ENCODE measurements around the gene SLC35D1. TPM values are rescaled to one million over a fixed set of nuclear protein-coding genes. Genes with fewer than 3 reads are reported as not detected.

Gene SLC35D1
- total and polyA plus RNA-seq, 4 donors: 12.3 to 15.0 (median 13.5) TPM

DNA sequence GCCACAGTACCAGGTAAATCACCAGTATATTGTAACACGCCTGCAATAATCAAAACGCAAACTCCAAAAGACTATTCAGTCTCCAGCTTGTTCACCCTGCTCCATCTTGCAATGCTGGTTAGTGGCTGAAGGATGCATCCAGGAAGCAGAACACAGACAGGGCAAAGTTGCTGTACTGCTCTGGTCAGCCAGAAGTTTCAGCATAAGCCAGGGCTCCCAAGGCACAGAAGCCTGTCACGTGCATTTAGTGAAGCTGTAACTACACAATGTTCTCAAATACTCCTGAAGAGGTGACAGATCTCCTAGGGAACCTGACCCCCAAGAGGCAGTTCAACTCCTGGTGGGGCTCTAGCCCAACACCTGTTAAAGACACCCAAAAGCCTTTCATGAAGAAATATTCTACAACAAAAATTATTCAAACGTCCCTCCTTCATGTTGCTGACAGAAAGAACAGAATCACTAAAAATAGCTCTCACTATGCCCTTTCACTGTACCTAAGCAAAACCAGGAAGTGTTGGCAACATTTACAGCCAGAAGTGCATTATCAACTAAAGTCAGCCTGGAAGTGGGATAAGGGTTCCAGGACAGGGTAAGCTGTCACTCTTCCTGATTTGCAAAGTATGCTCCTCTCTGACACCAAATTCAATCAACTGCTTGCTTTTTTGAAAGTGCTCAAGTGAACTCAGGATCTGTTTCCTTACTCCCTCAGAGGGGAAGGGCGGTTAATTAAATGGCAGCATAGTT lies 52.1 kb downstream of the SLC35D1 start:
- Histone ChIP-seq H3K36me3 (ENCODE audit: control insufficient read depth, insufficient read depth, low read length) (peaks cover 5% of the 10 kb centered on the region), H3K9me3 (ENCODE audit: control insufficient read depth, insufficient read depth, low read length) (no peaks in the 10 kb centered on the region), H3K4me1 (ENCODE audit: control insufficient read depth, insufficient read depth, low read length) (no peaks in the 10 kb centered on the region), H3K4me3 (ENCODE audit: low read depth, low read length) (no peak overlapping the region), H3K27ac (ENCODE audit: low read depth, low read length) (no peak overlapping the region), H3K27me3 (ENCODE audit: control insufficient read depth, insufficient read depth, low read length) (no peaks in the 10 kb centered on the region)
- 74% methylated on average over 4 of the region's 5 CpGs for WGBS (ENCODE audit: insufficient coverage)
- no peak for DNase-seq (ENCODE audit: low read depth in 4 of 6, low spot score in 6 of 6)

DNA sequence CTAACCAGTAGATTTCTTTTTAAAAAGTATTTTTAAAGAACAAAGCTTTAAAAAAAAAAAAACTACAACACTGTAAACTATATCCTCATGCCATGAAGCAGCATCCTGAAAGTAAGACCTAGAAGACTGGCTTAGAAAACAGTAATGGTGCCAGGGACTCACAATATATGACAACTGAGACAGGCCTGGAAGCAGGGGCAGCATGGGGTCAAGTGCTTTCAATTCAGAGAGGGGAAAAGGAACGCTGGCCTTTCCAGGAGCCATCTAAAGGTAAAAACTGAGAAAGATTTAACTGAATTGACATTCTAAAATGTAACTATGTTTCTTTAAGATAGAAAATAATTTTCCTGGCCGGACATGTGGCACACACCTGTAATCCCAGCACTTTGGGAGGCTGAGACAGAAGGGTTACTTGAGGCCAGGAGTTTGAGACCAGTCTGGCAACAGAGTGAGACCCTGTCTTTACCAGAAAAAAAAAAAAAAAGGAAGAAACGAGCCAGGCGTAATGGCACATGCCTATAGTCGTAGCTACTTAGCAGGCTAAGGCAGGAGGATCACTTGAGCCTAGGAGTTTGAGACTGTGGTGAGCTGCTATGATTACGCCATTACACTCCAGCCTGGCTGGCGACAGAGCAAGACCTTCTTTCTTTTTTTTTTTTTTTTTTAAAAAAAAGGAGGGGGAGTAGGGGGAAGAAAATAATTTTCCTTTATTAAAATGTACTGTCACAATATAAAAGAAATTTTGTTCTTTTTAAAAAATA lies 54.1 kb downstream of the SLC35D1 start:
- Histone ChIP-seq H3K9me3 (ENCODE audit: control insufficient read depth, insufficient read depth, low read length) (no peaks in the 10 kb centered on the region), H3K27me3 (ENCODE audit: control insufficient read depth, insufficient read depth, low read length) (no peaks in the 10 kb centered on the region), H3K4me3 (ENCODE audit: low read depth, low read length) (no peak overlapping the region), H3K27ac (ENCODE audit: low read depth, low read length) (no peak overlapping the region), H3K4me1 (ENCODE audit: control insufficient read depth, insufficient read depth, low read length) (no peaks in the 10 kb centered on the region), H3K36me3 (ENCODE audit: control insufficient read depth, insufficient read depth, low read length) (peaks cover 5% of the 10 kb centered on the region)
- WGBS (ENCODE audit: insufficient coverage): 100% methylated on average over 1 of the region's 7 CpGs
- no peak for DNase-seq (ENCODE audit: low read depth in 4 of 6, low spot score in 6 of 6)

DNA sequence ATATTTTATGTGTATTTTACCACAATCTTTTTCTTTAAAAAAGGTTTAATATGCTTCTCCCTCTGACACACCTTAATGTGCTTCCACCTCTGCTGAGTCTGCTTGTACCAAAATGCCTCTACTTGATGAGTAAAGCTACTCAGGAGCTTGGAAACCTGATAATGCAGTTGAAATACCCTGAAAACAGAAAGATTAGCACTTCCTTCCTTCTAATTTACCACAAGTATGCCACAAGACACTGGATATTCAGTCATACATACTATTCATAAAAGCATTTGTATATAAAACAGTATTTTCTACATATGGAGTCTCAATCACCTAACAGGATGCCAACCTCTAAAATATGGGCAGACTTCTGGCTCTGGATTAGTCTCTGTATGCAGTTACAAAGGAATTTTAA lies 55.0 kb downstream of the SLC35D1 start:
- Histone ChIP-seq H3K4me1 (ENCODE audit: control insufficient read depth, insufficient read depth, low read length) (no peaks in the 10 kb centered on the region), H3K9me3 (ENCODE audit: control insufficient read depth, insufficient read depth, low read length) (no peaks in the 10 kb centered on the region), H3K27me3 (ENCODE audit: control insufficient read depth, insufficient read depth, low read length) (no peaks in the 10 kb centered on the region), H3K27ac (ENCODE audit: low read depth, low read length) (no peak overlapping the region), H3K36me3 (ENCODE audit: control insufficient read depth, insufficient read depth, low read length) (peaks cover 5% of the 10 kb centered on the region), H3K4me3 (ENCODE audit: low read depth, low read length) (no peak overlapping the region)
- no peak for DNase-seq (ENCODE audit: low read depth in 4 of 6, low spot score in 6 of 6)

GRCh38 chr1:66996018-66996682 lies 57.8 kb downstream of the SLC35D1 start:
- DNase-seq (ENCODE audit: low read depth in 4 of 6, low spot score in 6 of 6): peak in 5 of 6 donors; percentile 30 to 91 (median 59)
- H3K27ac ChIP-seq (ENCODE audit: low read depth, low read length): no peak overlapping the region

DNA sequence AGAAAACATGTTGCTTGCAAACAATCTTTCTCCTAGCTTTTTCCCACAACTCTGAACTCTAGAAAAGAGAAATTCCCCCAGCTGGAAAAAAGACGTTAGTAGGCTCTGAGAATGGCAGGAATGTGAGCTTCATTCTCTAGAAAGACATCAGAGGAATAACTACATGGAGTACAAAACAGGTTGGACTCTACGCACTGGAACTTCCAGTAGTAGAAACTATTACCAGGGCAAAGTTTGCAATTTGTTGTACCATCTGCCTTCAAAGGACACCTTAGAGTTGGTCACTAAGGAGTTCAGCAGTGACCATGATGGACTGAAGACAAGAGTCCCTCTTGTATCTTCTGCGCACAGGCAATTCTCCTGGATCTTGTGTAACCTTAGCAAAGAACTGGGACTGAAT lies 60.9 kb downstream of the SLC35D1 start:
- no peaks in the 10 kb centered on the region for H3K9me3 ChIP-seq (ENCODE audit: control insufficient read depth, insufficient read depth, low read length)
- no peaks in the 10 kb centered on the region for H3K4me1 ChIP-seq (ENCODE audit: control insufficient read depth, insufficient read depth, low read length)
- peaks cover 6% of the 10 kb centered on the region for H3K36me3 ChIP-seq (ENCODE audit: control insufficient read depth, insufficient read depth, low read length)
- no peak for DNase-seq (ENCODE audit: low read depth in 4 of 6, low spot score in 6 of 6)
- H3K4me3 ChIP-seq (ENCODE audit: low read depth, low read length): no peak overlapping the region
- no peaks in the 10 kb centered on the region for H3K27me3 ChIP-seq (ENCODE audit: control insufficient read depth, insufficient read depth, low read length)
- no peak overlapping the region for H3K27ac ChIP-seq (ENCODE audit: low read depth, low read length)
- WGBS (ENCODE audit: insufficient coverage): 100% methylated on average over 1 of the region's 3 CpGs

More at GRCh38 chr1:66996018-66996682, 57.8 kb downstream of the SLC35D1 start:
- Histone ChIP-seq H3K36me3 (ENCODE audit: control insufficient read depth, insufficient read depth, low read length) (peaks cover 2% of the 10 kb centered on the region), H3K4me1 (ENCODE audit: control insufficient read depth, insufficient read depth, low read length) (no peaks in the 10 kb centered on the region), H3K27me3 (ENCODE audit: control insufficient read depth, insufficient read depth, low read length) (no peaks in the 10 kb centered on the region), H3K9me3 (ENCODE audit: control insufficient read depth, insufficient read depth, low read length) (no peaks in the 10 kb centered on the region), H3K4me3 (ENCODE audit: low read depth, low read length) (no peak overlapping the region)
- 74% methylated on average over 5 of the region's 7 CpGs for WGBS (ENCODE audit: insufficient coverage)

DNA sequence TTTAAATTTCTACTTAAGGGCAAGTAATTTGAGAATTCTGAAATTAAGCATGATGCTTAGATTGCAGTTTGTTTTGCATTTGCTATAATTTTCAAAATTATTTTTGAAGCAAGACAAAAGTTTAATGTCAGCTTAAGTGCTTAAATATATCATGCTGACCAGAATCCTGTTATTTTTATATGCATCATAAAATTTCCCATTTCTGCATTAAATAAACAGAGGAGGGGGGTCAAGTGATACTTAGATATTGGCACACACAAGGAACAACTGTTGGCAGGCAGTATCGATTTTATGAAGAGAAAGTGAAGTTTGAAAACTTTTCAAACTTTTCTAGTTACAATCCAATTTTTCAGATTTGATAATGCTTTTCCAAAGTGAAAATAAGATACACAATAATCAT lies 68.1 kb downstream of the SLC35D1 start:
- WGBS (ENCODE audit: insufficient coverage): no CpG with 5 or more reads among the region's 1 CpG
- H3K27me3 ChIP-seq (ENCODE audit: control insufficient read depth, insufficient read depth, low read length): no peaks in the 10 kb centered on the region
- DNase-seq (ENCODE audit: low read depth in 4 of 6, low spot score in 6 of 6): no peak
- H3K4me1 ChIP-seq (ENCODE audit: control insufficient read depth, insufficient read depth, low read length): no peaks in the 10 kb centered on the region
- H3K36me3 ChIP-seq (ENCODE audit: control insufficient read depth, insufficient read depth, low read length): peaks cover 9% of the 10 kb centered on the region
- no peak overlapping the region for H3K4me3 ChIP-seq (ENCODE audit: low read depth, low read length)
- no peaks in the 10 kb centered on the region for H3K9me3 ChIP-seq (ENCODE audit: control insufficient read depth, insufficient read depth, low read length)
- H3K27ac ChIP-seq (ENCODE audit: low read depth, low read length): no peak overlapping the region

DNA sequence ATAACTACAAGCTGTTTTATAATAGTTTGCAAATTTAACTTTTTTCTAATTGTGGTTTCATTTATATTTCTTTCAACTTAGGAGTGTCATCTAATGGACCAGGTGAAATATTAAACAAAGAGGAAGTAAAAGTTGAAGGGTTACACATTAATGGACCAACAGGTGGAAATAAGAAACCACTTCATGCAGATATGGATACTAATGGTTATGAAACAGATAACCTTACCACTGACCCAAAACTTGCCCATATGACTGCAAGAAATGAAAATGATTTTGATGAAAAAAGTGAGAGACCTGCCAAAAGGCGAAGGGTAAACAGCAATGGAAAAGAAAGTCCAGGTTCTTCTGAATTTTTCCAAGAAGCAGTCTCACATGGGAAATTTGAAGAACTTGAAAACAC lies 69.5 kb downstream of the SLC35D1 start:
- H3K9me3 ChIP-seq (ENCODE audit: control insufficient read depth, insufficient read depth, low read length): no peaks in the 10 kb centered on the region
- peaks cover 8% of the 10 kb centered on the region for H3K36me3 ChIP-seq (ENCODE audit: control insufficient read depth, insufficient read depth, low read length)
- no peaks in the 10 kb centered on the region for H3K27me3 ChIP-seq (ENCODE audit: control insufficient read depth, insufficient read depth, low read length)

DNA sequence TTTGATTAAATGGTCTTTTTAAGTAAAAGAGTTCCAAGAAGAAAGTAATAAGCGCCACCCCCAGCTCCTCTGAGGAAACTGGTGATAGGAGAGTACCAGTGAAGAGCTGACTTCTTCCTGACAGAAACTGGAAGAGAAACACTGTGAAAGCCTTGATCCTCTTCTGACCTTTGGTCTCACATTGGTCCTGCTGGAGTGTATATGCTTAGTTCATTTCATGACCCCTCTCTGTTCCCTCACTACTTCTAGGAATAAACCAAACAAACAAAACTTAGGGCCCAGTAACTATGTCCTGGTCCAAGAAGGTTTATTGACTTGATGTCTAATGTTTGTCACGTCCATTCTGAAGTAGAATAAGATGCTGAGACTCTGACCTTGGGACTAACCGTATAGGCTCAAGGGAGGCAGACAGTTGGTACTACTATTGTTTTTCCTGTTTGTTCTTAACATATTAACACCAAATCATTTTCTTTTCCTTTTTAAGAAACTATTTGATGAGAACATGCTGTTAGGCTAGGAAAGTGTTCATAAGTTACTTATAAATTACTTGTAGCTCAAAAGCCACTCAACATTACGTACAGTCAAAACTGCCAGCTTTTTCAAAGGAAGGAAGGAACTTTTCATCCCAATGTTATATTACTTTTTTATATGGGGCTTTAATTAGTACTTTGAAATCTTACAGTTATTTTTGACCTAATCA lies 71.2 kb downstream of the SLC35D1 start:
- no CpG with 5 or more reads among the region's 4 CpGs for WGBS (ENCODE audit: insufficient coverage)

More for the DNA sequence above, 69.5 kb downstream of the SLC35D1 start:
- DNase-seq (ENCODE audit: low read depth in 4 of 6, low spot score in 6 of 6): no peak
- H3K4me1 ChIP-seq (ENCODE audit: control insufficient read depth, insufficient read depth, low read length): no peaks in the 10 kb centered on the region
- H3K27ac ChIP-seq (ENCODE audit: low read depth, low read length): no peak overlapping the region
- no peak overlapping the region for H3K4me3 ChIP-seq (ENCODE audit: low read depth, low read length)
- WGBS (ENCODE audit: insufficient coverage): 100% methylated on average over 1 of the region's 1 CpG

GRCh38 chr1:66981679-66982078 lies 72.3 kb downstream of the SLC35D1 start:
- Histone ChIP-seq H3K9me3 (ENCODE audit: control insufficient read depth, insufficient read depth, low read length) (no peaks in the 10 kb centered on the region), H3K4me1 (ENCODE audit: control insufficient read depth, insufficient read depth, low read length) (no peaks in the 10 kb centered on the region), H3K4me3 (ENCODE audit: low read depth, low read length) (no peak overlapping the region), H3K27ac (ENCODE audit: low read depth, low read length) (no peak overlapping the region), H3K36me3 (ENCODE audit: control insufficient read depth, insufficient read depth, low read length) (peaks cover 9% of the 10 kb centered on the region), H3K27me3 (ENCODE audit: control insufficient read depth, insufficient read depth, low read length) (no peaks in the 10 kb centered on the region)
- DNase-seq (ENCODE audit: low read depth in 4 of 6, low spot score in 6 of 6): no peak
- WGBS (ENCODE audit: insufficient coverage): 74% methylated on average over 3 of the region's 4 CpGs

More for the DNA sequence above, 71.2 kb downstream of the SLC35D1 start:
- Histone ChIP-seq H3K27ac (ENCODE audit: low read depth, low read length) (no peak overlapping the region), H3K27me3 (ENCODE audit: control insufficient read depth, insufficient read depth, low read length) (no peaks in the 10 kb centered on the region), H3K9me3 (ENCODE audit: control insufficient read depth, insufficient read depth, low read length) (no peaks in the 10 kb centered on the region), H3K4me3 (ENCODE audit: low read depth, low read length) (no peak overlapping the region), H3K4me1 (ENCODE audit: control insufficient read depth, insufficient read depth, low read length) (no peaks in the 10 kb centered on the region), H3K36me3 (ENCODE audit: control insufficient read depth, insufficient read depth, low read length) (peaks cover 6% of the 10 kb centered on the region)
- DNase-seq (ENCODE audit: low read depth in 4 of 6, low spot score in 6 of 6): no peak

Measured in spinal cord (tissue), 10 donors.